HK-2 (cell line): ENCODE data around the gene CDKN2D.

Experiments
- DNase-seq: peaks from one replicate; pipeline ENCODE4 v3.0.0-alpha.2; 2018; ENCODE audit not compliant: unreplicated experiment

CDKN2D gene

GRCh38 chr19:10520652-10521318 lies 48.0 kb downstream of the CDKN2D start:
- DNase-seq = no peak

- no peak for DNase-seq
Measured at GRCh38 chr19:10519421-10519820, 49.4 kb downstream of the CDKN2D start.

- DNase-seq = peak; percentile 13
Measured at GRCh38 chr19:10518444-10519361, 50.1 kb downstream of the CDKN2D start.

GRCh38 chr19:10517760-10518443 lies 50.9 kb downstream of the CDKN2D start:
- DNase-seq = peak; percentile 32

GRCh38 chr19:10517361-10517759 lies 51.4 kb downstream of the CDKN2D start, which contains the start of gene S1PR5:
Gene S1PR5 (minus strand): TSS chr19:10517447. CDS start chr19:10515011, 2,436 bp downstream.
- peak; percentile 35 for DNase-seq

GRCh38 chr19:10516671-10517286 lies 52.0 kb downstream of the CDKN2D start:
- peak; percentile 16 for DNase-seq
